HepG2 (cell line): ENCODE data around the gene SLC28A1. TPM values are rescaled to one million over a fixed set of nuclear protein-coding genes. Genes with fewer than 3 reads are reported as not detected.

Experiments
- polyA plus RNA-seq, 8 experiments: library from polyadenylated mRNA; depleted of rRNA in 3 of 8; stranded (reverse) in 7 of 8; unstranded in 1 of 8; fragments of >200 nt; fragmentation: Illumina TruSeq in 4 of 8; extraction: Trizol in 4 of 8; gene quantifications; 2 replicates each; pipeline versions ENCODE4 v1.2.1 to v1.2.3, GENCODE V29; 2011 to 2016; ENCODE audit warnings: low read depth in 4 of 8, missing spikeins in 1 of 8, mixed read lengths in 1 of 8; ENCODE audit not compliant: insufficient read depth in 1 of 8
- small RNA-seq, 3 experiments: library from RNA; depleted of rRNA; stranded (forward); fragments of <200 nt; gene quantifications; one replicate each; pipeline ENCODE3, GENCODE V24; 2012; ENCODE audit warnings: low read depth in 2 of 3, low replicate concordance in 1 of 3; ENCODE audit not compliant: insufficient read length in 3 of 3, insufficient read depth in 2 of 3
- total RNA-seq, 5 experiments: library from RNA; depleted of rRNA; stranded (reverse); fragments of >200 nt; fragmentation: Illumina TruSeq; extraction: Trizol; gene quantifications; 2 replicates each; pipeline ENCODE4 v1.2.3, GENCODE V29; 2016; ENCODE audit warnings: low read depth in 1 of 5

The SLC28A1 gene
- total and polyA plus RNA-seq, 2 of the 13 experiments (the other 11 are each of a cell fraction or from before 2014, with no cell fraction given) = 0.31 to 5.8 TPM

Small RNA genes lying within 50 kb of the gene (small RNA-seq; reads per million reads assigned to genes)
- gene RF00402 (0 reads per million in 3 experiments), gene RNU6-339P (0 reads per million in 3 experiments), gene RNU6-796P (0 reads per million in 3 experiments)

Other genes with a start within 250 kb of the SLC28A1 start
- 32.5 and 35.5 TPM in 2 replicates for gene WDR73, start 230.4 kb upstream of the SLC28A1 start, total RNA-seq (2016; rRNA removed; fragmentation: Illumina TruSeq; extraction: Trizol)
- gene WDR73, start 230.4 kb upstream of the SLC28A1 start, polyA plus RNA-seq (2011; rRNA removed) = 20.0 and 21.9 TPM in 2 replicates
- 15.5 and 25.4 TPM in 2 replicates for gene NMB, start 226.5 kb upstream of the SLC28A1 start, total RNA-seq (2016; rRNA removed; fragmentation: Illumina TruSeq; extraction: Trizol)
- 10.4 and 11.4 TPM in 2 replicates for gene NMB, start 226.5 kb upstream of the SLC28A1 start, polyA plus RNA-seq (2011; rRNA removed)
- 194 and 230 TPM in 2 replicates for gene SEC11A, start 168.5 kb upstream of the SLC28A1 start, total RNA-seq (2016; rRNA removed; fragmentation: Illumina TruSeq; extraction: Trizol)
- gene SEC11A, start 168.5 kb upstream of the SLC28A1 start, polyA plus RNA-seq (2011; rRNA removed) = 107 and 141 TPM in 2 replicates
- 8.2 and 8.6 TPM in 2 replicates for gene ZNF592, start 136.1 kb upstream of the SLC28A1 start, total RNA-seq (2016; rRNA removed; fragmentation: Illumina TruSeq; extraction: Trizol)
- 9.8 and 11.1 TPM in 2 replicates for gene ZNF592, start 136.1 kb upstream of the SLC28A1 start, polyA plus RNA-seq (2011; rRNA removed)
- gene ALPK3, start 67.3 kb upstream of the SLC28A1 start, total RNA-seq (2016; rRNA removed; fragmentation: Illumina TruSeq; extraction: Trizol) = 0.03 and 0.04 TPM in 2 replicates
- gene ALPK3, start 67.3 kb upstream of the SLC28A1 start, polyA plus RNA-seq (2011; rRNA removed) = 0.10 and 0.42 TPM in 2 replicates
- 24.2 and 26.3 TPM in 2 replicates for gene PDE8A, start 97.2 kb downstream of the SLC28A1 start, total RNA-seq (2016; rRNA removed; fragmentation: Illumina TruSeq; extraction: Trizol)
- gene PDE8A, start 97.2 kb downstream of the SLC28A1 start, polyA plus RNA-seq (2011; rRNA removed) = 41.2 and 48.5 TPM in 2 replicates